Sigmoid colon (tissue), 7 donors: ENCODE data around the gene KIAA1549. TPM values are rescaled to one million over a fixed set of nuclear protein-coding genes. Genes with fewer than 3 reads are reported as not detected.

Experiments used
- DNase-seq: peaks from one replicate; pipeline ENCODE4 v3.0.0-alpha.2; 2019
- H3K27ac ChIP-seq, 4 donors: fragments of 200-600 bp; sonication (generic); one replicate each; pipeline ENCODE4 v1.5.1; 2016 to 2019; ENCODE audit warnings: mild to moderate bottlenecking in 1 of 4
- H3K27me3 ChIP-seq, 3 donors: fragments of 200-600 bp; sonication (generic); one replicate each; pipeline ENCODE4 v1.5.1; 2019; ENCODE audit warnings: mild to moderate bottlenecking in 1 of 3
- H3K36me3 ChIP-seq, 4 donors: fragments of 200-600 bp; sonication (generic); one replicate each; pipeline ENCODE4 v1.5.1; 2016 to 2019
- H3K4me1 ChIP-seq, 4 donors: fragments of 200-600 bp; sonication (generic); one replicate each; pipeline ENCODE4 v1.5.1; 2017 to 2019
- H3K4me3 ChIP-seq, 4 donors: fragments of 200-600 bp; sonication (generic); one replicate each; pipeline ENCODE4 v1.5.1; 2017 to 2019; ENCODE audit warnings: mild to moderate bottlenecking in 2 of 4, moderate library complexity in 1 of 4
- H3K9me3 ChIP-seq, 4 donors: fragments of 200-600 bp in 3 of 4; sonication (generic) in 3 of 4; one replicate each; pipeline versions ENCODE4 v1.5.1 to v1.6.1; 2013 to 2019
- EP300 ChIP-seq, 4 donors: sonication (generic); formaldehyde crosslinking; IDR thresholded peaks; one replicate each; pipeline ENCODE4 v1.6.1; 2017; ENCODE audit warnings: antibody characterized with exemption in 4 of 4
- POLR2A ChIP-seq, 2 donors: fragments of 450-650 bp; IDR thresholded peaks; one replicate each; pipeline ENCODE4 v1.6.1; 2016; ENCODE audit warnings: antibody characterized with exemption in 2 of 2, mild to moderate bottlenecking in 2 of 2, moderate library complexity in 2 of 2
- POLR2AphosphoS5 ChIP-seq, 4 donors: sonication (generic); formaldehyde crosslinking; IDR thresholded peaks; one replicate each; pipeline ENCODE4 v1.6.1; 2017; ENCODE audit warnings: antibody characterized with exemption in 4 of 4
- WGBS, 2 donors: extraction: QIAGEN DNeasy Blood & Tissue Kit; methylation state at CpG; one replicate each; pipeline ENCODE4 v1.1.7; 2013; 5-methylcytosine and 5-hydroxymethylcytosine counted together
- intact Hi-C: fragments of 100-400 bp; cut with DNase I; formaldehyde crosslinking; loops from one replicate; pipeline ENCODE4 v1.15.1; 2023
- polyA plus RNA-seq, 3 donors: library from polyadenylated mRNA; stranded (reverse); fragments of 200-250 nt; gene quantifications; one replicate each; pipeline ENCODE4 v1.2.3, GENCODE V29; 2013
- total RNA-seq, 4 donors: library from RNA; depleted of rRNA; stranded (reverse); fragments of >200 nt; gene quantifications; one replicate each; pipeline ENCODE4 v1.1.0, GENCODE V29; 2016
- TF ChIP-seq, protein P1 (sequence below), 4 experiments: fragments of 450-650 bp in 3 of 4; fragments of 200-600 bp in 1 of 4; IDR thresholded peaks; one replicate each; pipeline ENCODE4 v1.5.1; 2016 to 2019; ENCODE audit warnings: antibody characterized with exemption in 4 of 4, mild to moderate bottlenecking in 3 of 4, moderate library complexity in 2 of 4
- donor health status: healthy with polysubstance abuse.
- donor health status: Bipolar disorder and iron deficiency.
- donor health status: healthy.

Gene KIAA1549
- total and polyA plus RNA-seq, 7 donors = under 0.01 to 3.0 (median 1.1) TPM

DNA sequence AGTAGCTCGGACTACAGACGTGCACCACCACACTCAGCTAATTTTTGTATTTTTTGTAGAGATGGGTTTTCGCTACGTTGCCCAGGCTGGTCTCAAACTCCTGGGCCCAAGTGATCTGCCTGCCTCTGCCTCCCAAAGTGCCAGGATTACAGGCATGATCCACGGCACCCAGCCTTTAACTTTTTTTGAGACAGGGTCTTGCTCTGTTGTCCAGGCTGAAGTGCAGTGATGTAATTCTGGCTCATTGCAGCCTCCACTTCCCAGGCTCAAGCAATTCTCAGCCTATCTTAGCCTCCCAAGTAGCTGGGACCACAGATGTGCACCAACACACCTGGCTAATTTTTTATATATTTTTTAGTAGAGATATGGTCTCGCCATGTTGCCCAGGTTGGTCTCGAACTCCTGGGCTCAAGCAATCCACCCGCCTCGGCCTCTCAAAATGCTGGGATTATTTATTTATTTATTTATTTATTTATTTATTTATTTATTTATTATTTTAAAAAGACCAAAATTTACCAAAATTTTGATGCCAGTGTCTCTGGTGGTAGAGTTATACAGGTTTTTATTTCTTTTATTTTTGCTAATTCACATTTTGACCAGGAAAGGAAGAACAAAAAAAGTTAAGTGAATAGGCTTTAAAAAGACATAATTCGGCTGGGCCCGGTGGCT lies 158.2 kb downstream of the KIAA1549 start:
- no peak for DNase-seq
- no peaks in the 10 kb centered on the region for H3K27me3 ChIP-seq
- no peaks in the 10 kb centered on the region for H3K4me1 ChIP-seq
- intact Hi-C loops = no loop called here
- peaks cover 0 to 2% (median 0%) of the 10 kb centered on the region in 4 donors for H3K9me3 ChIP-seq
- no peak overlapping the region for H3K4me3 ChIP-seq
- WGBS, 2 donors = 91 to 95% methylated on average over 11 of the region's 11 CpGs
- no peak overlapping the region for H3K27ac ChIP-seq
- H3K36me3 ChIP-seq = no peaks in the 10 kb centered on the region
- TF ChIP-seq, protein P1, sequence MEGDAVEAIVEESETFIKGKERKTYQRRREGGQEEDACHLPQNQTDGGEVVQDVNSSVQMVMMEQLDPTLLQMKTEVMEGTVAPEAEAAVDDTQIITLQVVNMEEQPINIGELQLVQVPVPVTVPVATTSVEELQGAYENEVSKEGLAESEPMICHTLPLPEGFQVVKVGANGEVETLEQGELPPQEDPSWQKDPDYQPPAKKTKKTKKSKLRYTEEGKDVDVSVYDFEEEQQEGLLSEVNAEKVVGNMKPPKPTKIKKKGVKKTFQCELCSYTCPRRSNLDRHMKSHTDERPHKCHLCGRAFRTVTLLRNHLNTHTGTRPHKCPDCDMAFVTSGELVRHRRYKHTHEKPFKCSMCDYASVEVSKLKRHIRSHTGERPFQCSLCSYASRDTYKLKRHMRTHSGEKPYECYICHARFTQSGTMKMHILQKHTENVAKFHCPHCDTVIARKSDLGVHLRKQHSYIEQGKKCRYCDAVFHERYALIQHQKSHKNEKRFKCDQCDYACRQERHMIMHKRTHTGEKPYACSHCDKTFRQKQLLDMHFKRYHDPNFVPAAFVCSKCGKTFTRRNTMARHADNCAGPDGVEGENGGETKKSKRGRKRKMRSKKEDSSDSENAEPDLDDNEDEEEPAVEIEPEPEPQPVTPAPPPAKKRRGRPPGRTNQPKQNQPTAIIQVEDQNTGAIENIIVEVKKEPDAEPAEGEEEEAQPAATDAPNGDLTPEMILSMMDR (IDR thresholded peaks at IDR 0.05) = no peak
- TF ChIP-seq POLR2A (IDR thresholded peaks at IDR 0.05) = no peak
- TF ChIP-seq POLR2AphosphoS5 (IDR thresholded peaks at IDR 0.05) = no peak
- TF ChIP-seq EP300 (IDR thresholded peaks at IDR 0.05) = no peak

DNA sequence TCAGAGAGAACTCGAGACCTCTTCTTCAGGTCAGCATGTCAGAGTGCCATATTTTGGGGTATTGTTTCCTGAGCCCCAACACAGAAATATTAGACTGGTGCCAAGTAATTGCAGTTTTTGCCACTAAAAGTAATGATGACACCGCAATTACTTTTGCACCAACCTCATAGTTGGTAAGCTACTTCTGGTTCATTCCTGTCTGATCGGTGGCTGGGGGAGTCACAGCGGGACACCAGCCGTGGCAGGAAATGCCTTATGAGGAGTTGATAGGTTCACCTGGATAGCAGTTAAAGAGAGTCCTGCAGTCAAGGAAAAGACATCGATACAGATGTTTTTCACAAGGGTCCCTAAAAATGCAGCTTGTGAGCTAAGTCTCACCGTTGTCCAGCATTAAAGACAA lies 159.3 kb downstream of the KIAA1549 start:
- TF ChIP-seq POLR2AphosphoS5 (IDR thresholded peaks at IDR 0.05) (no peak), EP300 (IDR thresholded peaks at IDR 0.05) (no peak), POLR2A (IDR thresholded peaks at IDR 0.05) (no peak)
- TF ChIP-seq, protein P1 (IDR thresholded peaks at IDR 0.05) = no peak
- WGBS, 2 donors = 94 to 96% methylated on average over 7 of the region's 7 CpGs
- H3K27ac ChIP-seq = no peak overlapping the region
- DNase-seq = no peak
- no peak overlapping the region for H3K4me3 ChIP-seq
- H3K9me3 ChIP-seq = peaks cover 0 to 2% (median 0%) of the 10 kb centered on the region in 4 donors
- H3K27me3 ChIP-seq = no peaks in the 10 kb centered on the region
- H3K36me3 ChIP-seq = no peaks in the 10 kb centered on the region
- no peaks in the 10 kb centered on the region for H3K4me1 ChIP-seq
- intact Hi-C loops = no loop called here

DNA sequence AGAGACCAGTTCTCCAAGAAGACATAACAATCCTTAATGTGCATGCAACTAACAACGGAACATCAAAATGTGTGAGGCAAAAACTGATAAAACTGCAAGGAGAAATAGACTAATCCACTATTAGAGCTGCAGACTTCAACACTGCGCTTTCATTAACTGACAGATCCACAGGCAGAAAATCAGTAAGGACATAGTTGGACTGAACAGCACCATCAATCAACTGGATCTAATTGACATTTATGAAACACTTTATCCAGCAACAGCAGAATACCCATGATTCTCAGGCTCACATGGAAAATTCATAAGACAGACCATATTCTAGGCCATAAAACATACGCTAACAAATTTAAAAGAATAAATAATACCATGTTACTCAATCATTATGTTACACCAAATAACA lies 161.6 kb downstream of the KIAA1549 start:
- intact Hi-C loops = no loop called here
- TF ChIP-seq POLR2A (IDR thresholded peaks at IDR 0.05) (no peak), POLR2AphosphoS5 (IDR thresholded peaks at IDR 0.05) (no peak), EP300 (IDR thresholded peaks at IDR 0.05) (no peak)
- TF ChIP-seq, protein P1 (IDR thresholded peaks at IDR 0.05) = no peak
- no peak overlapping the region for H3K27ac ChIP-seq
- H3K4me1 ChIP-seq = no peaks in the 10 kb centered on the region
- 75 to 96% methylated on average over 3 of the region's 3 CpGs for WGBS, 2 donors
- no peaks in the 10 kb centered on the region for H3K27me3 ChIP-seq
- DNase-seq = no peak
- H3K36me3 ChIP-seq = no peaks in the 10 kb centered on the region
- H3K9me3 ChIP-seq = peaks cover 0 to 2% (median 0%) of the 10 kb centered on the region in 4 donors
- no peak overlapping the region for H3K4me3 ChIP-seq

DNA sequence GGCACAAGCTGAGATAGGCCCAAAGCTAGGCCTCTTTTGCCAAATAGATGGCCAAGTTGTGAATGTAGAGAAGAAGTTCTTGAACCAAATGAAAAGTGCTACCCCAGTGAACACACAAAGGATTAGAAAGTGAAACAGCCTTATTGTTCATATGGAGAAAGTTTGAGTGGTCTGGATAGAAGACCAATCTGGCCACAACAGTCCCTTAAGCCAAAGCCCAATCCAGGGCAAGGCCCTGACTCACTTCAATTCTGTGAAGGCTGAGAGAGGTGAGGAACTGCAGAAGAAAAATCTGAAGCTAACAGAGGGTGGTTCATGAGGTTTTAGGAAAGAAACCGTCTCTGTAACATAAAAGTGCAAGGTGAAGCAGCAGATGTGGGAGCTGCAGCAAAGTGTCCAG lies 164.5 kb downstream of the KIAA1549 start:
- H3K36me3 ChIP-seq = no peaks in the 10 kb centered on the region
- no peak overlapping the region for H3K4me3 ChIP-seq
- no peak for DNase-seq
- TF ChIP-seq POLR2AphosphoS5 (IDR thresholded peaks at IDR 0.05) = no peak
- no peak for TF ChIP-seq EP300 (IDR thresholded peaks at IDR 0.05)
- no peak for TF ChIP-seq POLR2A (IDR thresholded peaks at IDR 0.05)
- TF ChIP-seq, protein P1 (IDR thresholded peaks at IDR 0.05) = no peak
- H3K27ac ChIP-seq = no peak overlapping the region
- no peaks in the 10 kb centered on the region for H3K27me3 ChIP-seq
- H3K9me3 ChIP-seq = peaks cover 0 to 2% (median 0%) of the 10 kb centered on the region in 4 donors
- intact Hi-C loops = no loop called here
- 83 to 89% methylated on average over 1 of the region's 1 CpG for WGBS, 2 donors
- H3K4me1 ChIP-seq = no peaks in the 10 kb centered on the region
